NCI-H82 treated with DMSO at 0.1 percent for 48 hours (cell line): ENCODE measurements around the gene KRT6A.
"Not testable (repeated sequence)": the region's sequence is repeated elsewhere in the genome, so short reads cannot be mapped to it uniquely, and the experiment has no call there.

Experiments used
- DNase-seq: peaks from one replicate; lab custom pipeline; 2025; ENCODE audit not compliant: unreplicated experiment; lab: John Stamatoyannopoulos, UW

Gene KRT6A

DNA sequence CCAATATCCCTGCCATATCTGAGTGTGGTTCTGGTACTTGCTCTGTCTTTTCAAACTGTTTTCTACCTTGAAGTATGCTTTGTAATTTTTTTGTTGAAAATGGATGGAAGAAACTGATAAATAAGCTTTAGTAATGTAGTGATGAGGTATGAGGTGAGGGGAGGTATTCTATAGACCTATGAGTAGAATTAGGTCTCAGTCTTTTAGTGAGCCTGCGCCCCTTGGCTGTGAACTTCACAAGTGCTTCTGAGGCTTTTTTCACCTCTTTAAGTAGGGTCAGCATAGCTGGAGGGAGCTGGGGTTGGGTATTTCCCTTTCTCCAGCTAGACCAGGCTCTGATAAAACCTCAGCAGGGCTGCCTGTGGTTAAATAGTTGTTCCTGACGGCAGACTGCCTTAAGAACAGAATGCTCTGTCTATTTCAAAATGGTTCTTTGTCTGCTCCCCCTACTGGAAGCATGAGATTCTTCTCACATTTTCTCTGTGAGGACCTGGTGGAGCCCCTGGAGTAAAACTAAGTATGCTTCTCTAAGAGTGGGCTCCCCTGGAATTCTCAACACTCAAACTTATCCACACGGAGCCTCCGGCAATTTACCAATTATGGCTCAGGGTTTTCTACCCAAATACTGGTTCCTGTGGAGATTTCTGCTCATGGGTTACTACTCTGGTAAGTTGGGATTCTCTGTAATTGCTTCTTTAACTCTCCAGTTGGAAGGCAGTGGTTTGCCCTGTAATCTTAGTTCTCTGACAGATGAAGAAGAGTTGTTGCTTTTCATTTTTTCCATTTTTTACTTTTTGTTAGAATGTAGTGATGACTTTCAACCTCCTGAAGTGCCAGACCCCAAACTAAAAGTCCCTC lies 14.0 kb upstream of the KRT6A start:
- DNase-seq: no peak

DNA sequence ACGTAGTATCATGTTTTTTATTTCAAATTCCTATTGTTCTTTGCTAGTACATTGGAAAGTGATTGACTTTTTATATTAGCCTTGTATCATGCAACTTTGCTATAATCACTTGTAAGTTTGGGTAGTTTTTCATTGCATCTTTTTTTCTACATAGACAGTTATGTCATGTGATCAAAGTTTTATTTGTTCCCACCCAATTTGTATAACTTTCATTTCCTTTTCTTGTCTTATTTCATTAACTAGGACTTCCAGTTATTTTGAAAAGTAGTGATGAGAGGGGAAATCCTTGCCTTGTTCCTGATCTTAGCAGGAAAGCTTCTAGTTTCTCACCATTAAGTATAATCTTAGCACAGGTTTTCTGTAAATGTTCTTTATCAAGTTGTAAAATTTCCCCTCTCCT lies 9.8 kb upstream of the KRT6A start:
- DNase-seq: no peak

DNA sequence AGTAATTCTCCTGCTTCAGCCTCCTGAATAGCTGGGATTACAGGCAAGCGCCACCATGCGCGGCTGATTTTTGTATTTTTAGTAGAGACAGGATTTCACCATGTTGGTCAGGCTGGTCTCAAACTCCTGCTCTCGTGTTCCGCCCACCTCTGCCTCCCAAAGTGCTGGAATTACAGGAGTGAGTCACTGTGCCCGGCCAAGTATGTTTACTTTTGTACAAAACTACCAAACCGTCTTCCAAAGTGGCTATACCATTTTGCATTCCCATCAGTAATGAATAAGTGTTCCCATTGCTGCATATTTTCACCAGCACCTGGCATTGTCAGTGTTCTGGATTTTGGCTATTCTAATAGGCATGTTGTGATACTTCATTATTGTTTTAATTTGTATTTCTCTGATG lies 8.4 kb upstream of the KRT6A start:
- DNase-seq: no peak

DNA sequence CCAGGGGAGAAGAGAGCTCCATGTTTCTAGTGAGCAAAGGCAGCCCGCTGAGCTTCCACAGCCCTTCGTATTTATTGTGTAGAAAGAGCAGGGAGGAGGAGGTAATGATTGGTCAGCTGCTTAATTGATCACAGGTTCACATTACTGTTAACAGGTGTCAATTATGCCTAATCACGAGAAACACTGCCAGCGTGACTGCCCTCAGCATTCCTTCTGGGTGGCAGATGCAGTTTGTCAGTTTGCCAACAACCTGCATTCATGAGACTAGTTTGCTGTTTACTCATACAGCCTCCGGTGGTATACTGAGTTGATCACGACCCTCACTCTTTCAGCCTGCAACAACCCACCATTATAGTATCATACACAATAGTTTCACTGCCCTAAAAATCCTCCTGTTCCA lies 7.5 kb upstream of the KRT6A start:
- DNase-seq: not testable (repeated sequence)

DNA sequence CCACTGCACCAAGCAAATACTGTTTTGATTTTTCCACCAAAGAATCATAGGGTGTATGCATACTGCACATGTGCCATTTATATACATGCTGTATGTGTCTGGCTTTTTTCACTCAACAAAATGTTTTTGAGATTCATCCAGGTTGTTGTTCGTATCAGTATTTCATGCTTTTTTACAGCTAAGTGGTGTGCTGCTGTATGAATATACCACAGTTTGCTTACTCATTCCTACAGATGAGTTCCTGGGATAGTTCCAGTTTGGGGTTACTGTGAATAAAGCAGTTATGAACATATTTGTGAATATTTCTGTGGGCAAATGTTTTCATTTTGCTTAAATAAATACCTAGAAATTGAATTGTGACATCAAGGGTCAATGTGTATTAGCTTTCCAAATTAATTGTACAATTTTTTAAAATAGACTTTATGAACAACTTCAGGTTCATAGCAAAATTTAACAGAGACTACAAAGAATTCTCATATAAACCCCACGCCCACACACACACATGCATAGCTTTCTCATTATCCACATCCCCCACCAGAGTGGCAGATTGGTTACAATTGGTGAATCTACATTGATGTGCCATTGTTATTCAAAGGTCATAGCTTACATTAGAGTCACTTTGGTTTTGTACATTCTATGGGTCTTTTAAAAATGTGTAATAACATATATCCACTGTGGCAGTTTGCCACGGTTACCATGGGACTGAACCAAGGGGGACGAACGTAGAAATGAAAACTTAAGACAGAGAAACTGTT lies 6.9 kb upstream of the KRT6A start:
- no peak for DNase-seq

DNA sequence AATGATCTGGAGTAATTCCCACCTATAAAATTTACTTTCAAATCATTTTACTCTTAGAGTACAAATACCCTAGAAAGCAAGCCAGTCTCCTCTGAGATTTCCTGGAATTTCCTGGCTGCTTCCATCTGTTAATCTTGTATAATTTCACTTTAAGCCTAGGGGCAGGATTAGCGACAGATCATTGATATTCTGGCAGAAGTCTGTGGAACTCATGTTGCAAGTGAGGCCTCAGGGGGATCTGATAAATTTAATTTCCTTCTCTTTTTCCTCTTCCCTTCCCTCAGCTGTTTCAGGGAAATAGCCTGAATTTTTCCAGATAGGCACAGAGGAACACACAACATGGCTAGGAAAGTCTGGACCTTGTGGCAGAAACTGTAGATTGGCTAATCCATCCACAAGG lies 5.9 kb upstream of the KRT6A start:
- DNase-seq: no peak

GRCh38 chr12:52497975-52498374 lies 4.9 kb upstream of the KRT6A start:
- DNase-seq: no peak

DNA sequence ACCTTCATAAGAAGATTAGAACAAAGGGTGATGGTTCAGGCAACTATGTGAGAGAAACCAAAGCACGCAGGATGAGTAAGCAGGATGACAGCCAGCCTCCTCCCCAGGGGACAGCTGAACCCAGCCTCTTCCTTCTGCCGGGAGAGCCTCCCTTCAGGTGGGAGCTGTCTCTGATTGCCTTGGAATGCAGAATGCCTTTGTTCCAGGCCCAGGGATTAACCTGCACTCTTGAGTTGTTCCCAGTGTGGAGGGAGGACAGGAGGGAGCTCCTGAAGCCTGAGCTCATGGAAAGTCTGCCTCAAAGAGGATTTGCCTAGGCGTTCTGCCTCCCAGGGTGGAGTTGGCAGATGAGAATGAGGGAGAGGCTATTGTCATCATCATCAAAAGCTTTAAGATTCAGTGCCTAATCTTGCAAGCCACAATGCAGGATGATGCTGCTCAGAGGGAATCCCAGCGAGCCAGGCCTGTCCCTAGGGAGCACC lies 3.6 kb upstream of the KRT6A start:
- no peak for DNase-seq

GRCh38 chr12:52496054-52496453 lies 3.0 kb upstream of the KRT6A start:
- no peak for DNase-seq

GRCh38 chr12:52495389-52495788 lies 2.3 kb upstream of the KRT6A start:
- DNase-seq: no peak

DNA sequence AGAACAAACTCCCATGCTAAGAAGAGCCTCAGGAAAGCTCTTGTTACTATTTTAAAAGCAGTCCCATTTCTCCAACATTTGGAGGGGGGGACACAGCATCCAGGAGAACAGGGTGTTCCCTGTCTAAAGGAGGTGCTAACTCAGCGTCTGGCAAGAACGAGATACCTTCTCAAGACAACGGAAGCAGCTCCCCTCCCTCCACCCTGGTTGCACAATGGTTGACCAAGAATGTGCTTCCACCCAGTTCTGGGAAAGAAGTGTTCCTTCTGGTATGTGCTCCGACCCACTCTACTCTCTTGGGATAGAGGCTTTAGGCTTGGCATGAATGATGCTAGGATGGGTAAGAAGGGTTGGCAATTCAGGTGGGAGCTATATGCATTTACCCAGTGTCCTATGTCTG lies 1.5 kb upstream of the KRT6A start:
- no peak for DNase-seq

DNA sequence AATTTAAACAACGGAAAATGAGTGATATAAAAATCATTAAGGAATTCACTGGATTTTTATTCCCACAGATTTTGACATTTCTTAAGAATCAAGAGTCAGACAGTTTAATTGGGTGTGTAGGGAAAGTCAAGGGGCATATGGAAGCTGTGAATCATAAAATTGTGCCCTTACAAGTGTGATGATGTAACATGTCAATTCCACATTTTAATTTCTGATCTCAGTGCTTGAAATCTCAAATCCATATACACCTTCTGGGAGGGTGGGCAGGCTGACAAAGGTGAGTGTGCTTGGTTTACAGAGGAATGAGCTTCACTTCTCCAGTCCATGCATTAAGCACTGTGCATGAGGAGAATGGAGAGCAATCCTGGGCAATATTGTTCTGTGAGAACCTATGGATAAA lies 1.0 kb upstream of the KRT6A start:
- DNase-seq: no peak

DNA sequence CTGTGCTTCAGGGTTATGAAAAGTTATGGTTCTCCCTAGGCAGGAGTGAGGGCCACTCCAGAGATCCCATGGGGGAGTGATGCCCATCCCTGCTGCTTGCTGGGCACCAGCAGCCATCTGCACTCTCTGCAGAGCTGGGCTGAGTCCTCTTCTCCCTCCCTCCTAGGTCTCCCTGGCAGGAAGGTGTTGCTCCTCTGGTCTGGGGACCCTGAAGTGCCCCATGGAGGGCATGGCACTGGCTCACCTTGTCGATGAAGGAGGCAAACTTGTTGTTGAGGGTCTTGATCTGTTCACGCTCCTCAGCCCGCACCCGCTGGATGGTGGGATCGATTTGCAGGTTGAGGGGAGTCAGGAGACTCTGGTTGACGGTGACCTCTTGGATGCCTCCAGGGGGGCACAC lies 652 bp downstream of the KRT6A start:
- not testable (repeated sequence) for DNase-seq

- DNase-seq: not testable (repeated sequence)
These were observed 1.6 kb downstream of the KRT6A start for GRCh38 chr12:52491495-52491894.

GRCh38 chr12:52488736-52489135 lies 4.3 kb downstream of the KRT6A start:
- no peak for DNase-seq

DNA sequence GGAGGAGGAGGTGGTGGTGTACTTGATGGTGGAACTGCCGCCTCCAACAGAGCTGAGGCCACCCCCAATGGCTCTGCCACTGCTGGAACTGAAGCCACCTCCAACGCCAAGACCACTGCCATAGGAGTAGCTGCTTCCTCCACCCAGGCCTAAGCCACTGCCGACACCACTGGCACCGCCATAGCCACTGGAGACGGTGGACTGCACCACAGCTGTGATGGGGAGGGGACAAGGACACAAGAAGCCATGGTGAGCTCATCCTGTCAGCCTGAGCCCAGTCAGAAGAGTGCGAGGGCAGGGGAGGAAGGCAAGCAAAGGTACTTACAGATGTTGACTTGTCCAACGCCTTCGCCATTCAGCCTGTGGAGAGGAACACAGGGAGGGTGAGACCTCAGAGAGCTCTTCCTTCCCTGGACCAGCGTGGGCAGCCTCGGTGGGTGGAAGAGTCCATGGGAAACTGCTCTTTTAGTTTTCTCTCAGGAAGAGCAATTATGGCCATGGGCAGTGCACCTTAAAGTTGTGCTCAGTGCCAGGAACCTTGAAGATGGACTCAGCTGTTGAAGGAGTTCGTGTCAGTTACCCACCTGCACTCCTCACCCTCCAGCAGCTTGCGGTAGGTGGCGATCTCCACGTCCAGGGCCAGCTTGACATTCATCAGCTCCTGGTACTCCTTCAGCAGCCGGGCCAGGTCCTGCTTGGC lies 5.2 kb downstream of the KRT6A start:
- not testable (repeated sequence) for DNase-seq

- DNase-seq: no peak
These were observed 5.8 kb downstream of the KRT6A start for GRCh38 chr12:52487211-52487610.

- no peak for DNase-seq
These were observed 6.6 kb downstream of the KRT6A start for GRCh38 chr12:52486166-52487105.

DNA sequence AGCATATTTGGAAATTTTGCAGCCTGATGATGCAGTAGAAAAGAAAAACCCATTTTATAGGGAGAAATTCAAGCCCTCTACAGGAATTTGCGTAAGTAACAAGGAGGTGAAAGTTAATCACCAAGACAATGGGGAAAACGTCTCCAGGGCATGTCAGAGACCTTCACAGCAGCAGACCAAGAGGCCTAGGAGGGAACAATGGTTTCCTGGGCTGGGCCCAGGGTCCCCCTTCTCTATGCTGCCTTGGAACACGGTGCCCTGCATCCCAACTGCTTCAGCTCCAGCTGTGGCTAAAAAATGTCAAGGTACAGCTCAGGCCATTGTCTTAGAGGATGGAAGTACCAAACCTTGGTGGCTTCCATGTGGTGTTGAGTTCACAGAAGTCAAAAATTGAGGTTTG lies 13.0 kb downstream of the KRT6A start:
- no peak for DNase-seq

DNA sequence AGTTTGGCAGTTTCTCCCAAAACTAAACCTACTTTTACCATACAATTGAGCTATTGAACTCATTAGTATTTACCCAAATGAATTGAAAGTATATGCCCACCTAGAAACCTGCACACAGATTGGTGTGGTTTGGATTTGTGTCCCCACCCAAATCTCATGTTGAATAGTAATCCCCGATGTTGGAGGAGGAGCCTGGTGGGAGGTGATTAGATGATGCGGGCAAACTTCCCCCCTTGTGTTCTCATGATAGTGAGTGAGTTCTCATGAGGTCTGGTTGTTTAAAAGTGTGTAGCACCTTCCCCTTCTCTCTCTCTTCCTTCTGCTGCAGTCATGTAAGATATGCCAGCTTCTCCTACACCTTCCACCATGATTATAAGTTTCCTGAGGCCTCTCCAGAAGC lies 15.4 kb downstream of the KRT6A start:
- no peak for DNase-seq

DNA sequence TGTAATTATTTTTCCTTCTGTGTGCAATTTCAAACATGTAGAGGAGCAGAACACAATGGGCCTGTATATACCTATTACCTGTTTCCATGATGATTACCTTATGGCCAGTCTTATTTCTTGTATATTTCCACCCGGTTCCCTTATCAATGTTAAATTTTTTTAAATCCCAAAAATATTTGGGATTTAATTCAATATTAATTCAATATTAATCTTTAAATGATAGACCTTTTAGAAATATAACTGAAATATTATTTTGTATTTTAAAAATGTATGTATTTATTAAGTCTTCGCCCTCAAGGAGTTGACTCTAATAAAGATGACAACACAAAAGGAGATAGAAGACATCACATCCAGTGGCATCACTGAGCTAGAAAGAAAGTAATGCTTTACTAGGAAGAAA lies 18.8 kb downstream of the KRT6A start:
- no peak for DNase-seq
